HTR-8/SVneo (cell line): Measurements from ENCODE around the gene TSNAXIP1.
"Not testable (repeated sequence)": the region's sequence is repeated elsewhere in the genome, so short reads cannot be mapped to it uniquely, and the experiment has no call there.

Experiments
- DNase-seq: peaks from one replicate; pipeline ENCODE4 v3.0.0; 2011; ENCODE audit warnings: low spot score, mixed read lengths; ENCODE audit not compliant: insufficient read length
- FAIRE-seq: peaks from 2 replicates; lab custom pipeline; 2011; peaks lifted over from hg19 to GRCh38; lab: Jason Lieb, UNC

The TSNAXIP1 gene

DNA sequence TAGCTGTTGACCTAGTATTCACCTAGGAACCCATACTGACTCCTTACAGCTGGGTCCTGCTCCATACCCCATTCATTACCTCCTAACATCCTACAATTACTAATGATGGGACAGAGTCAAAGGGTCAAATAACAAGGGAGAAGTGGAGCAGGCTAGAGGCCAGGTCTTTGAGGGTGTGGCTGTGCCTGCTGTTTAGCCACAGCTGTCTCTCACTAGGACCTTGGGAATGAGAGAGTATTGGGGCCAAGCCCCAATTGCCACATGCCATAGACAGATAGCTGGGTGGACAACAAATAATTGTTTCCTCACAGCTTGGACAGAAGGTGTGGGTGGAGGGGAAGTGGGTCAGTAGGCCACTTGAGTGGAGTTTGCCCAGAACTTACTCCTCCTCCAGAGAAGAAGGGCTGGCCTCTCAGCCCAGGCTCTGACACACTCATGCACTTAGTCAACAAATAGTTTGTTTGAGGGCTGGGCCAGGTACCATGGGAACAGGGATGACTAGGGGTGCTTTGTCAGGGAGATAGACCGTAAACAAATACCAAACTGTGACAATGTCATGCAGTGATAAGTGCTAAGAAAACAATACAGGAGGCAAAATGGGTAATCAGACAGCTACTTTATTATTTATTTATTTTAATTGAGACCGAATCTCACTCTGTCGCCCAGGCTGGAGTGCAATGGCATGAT is 51.0 kb downstream of the TSNAXIP1 start:
- DNase-seq (peak; percentile 78), FAIRE-seq (peak; percentile 83)

GRCh38 chr16:67858500-67858899 is 51.8 kb downstream of the TSNAXIP1 start:
- no peak for DNase-seq
- no peak for FAIRE-seq

DNA sequence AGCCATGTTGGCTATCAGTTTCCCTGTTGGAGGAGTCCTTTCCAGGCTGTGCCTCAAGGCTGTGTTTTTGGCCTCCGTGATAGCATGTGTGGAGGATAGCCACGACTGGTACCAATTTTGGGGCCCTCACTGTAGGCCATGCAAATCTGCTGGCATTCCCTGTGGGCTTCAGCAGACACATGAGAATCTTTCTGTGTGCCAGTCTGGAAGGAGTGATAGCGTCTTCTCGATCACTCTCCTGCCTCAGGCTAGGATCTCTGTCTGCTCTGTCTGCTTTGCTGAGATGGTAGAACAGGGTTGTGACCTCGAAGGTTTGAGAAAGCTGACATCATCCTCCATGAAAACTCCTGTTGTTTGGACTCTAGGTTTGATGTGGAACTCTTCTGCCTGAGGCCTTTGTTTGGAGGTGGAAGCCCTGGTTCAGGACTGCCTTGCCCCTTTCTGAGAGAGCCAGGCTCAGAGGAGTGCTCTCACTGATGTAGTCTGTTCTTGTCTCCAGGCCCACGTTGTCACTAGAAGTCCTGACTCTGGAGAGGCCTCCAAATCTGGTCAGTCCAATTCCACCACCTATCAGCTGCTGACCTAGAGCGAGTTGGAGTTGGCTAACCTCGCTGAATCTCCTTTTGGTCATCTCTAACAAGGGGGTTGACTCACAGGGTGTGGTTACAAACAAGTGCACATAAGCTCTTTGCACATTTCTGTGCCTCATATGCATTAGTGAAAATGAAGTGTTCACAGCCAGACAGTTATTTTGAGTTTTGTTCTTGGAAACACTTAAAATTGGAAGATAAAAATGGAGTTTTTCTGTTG is 54.1 kb downstream of the TSNAXIP1 start:
- DNase-seq = no peak
- no peak for FAIRE-seq

DNA sequence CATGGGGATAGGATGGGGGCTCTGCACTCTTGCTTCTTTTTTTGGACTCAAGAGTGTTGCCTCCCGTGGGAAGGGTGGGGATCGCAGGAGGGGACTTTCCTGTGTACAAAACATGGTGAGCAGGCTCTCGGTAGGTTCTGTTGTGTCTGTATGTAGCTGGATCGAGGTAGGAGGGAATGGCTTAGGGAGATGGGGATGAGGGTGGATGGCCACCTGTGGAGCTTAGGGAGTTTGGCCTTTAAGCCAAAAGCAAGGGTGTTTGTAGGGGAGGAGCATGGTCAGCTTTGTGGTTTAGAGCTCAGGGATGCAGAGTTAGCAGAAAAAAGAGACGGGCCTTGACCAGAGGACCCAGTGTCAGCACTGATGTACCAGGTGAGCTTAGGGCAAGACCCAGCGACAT is 55.2 kb downstream of the TSNAXIP1 start:
- DNase-seq (no peak), FAIRE-seq (no peak)

DNA sequence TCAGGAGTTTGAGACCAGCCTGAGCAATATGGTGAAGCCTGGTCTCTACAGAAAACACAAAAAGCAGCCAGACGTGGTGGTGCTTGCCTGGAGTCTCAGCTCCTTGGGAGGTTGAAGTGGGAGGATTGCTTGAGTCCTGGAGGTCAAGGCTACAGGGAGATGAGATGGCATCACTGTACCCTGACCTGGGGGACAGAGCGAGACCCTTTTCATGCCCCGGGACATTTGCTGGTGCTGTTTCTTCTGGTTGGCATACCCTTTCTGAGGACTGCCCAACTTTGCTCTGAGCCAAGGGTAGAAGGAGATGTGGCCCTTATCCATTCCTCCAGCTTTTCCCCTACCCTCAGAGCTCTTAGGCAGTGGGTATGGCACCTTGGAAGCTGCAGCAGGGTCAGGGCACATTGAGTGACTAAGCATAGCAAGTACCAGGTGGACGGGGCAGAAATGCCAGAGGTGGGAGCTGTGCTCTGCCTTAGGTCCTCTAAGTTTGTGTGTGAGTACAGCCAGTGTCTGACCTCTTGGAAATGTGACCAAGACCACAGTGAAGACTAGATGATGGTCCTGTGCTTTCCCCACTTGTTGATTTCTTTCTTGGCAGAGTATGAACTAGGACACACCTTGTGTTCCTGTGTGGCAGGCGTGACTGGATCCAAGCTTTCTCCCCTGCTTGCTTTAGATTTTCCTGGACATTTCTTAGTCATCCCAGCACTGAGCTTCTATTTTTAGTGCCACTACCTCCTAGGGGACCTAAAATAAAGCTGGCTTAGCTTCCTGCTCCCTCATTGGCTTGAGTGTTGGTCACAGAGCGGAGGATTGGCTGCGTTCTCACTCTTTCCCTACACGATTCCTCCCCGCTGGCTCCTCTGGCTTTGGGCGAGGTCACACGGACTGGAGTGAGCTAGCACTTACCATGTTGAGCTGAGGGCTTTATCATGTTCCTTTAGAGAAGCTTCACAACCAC is 56.2 kb downstream of the TSNAXIP1 start:
- FAIRE-seq (no peak), DNase-seq (no peak)

GRCh38 chr16:67864044-67864443 is 57.4 kb downstream of the TSNAXIP1 start:
- DNase-seq, FAIRE-seq: not testable (repeated sequence)

GRCh38 chr16:67864594-67864993 is 57.9 kb downstream of the TSNAXIP1 start:
- no peak for DNase-seq

DNA sequence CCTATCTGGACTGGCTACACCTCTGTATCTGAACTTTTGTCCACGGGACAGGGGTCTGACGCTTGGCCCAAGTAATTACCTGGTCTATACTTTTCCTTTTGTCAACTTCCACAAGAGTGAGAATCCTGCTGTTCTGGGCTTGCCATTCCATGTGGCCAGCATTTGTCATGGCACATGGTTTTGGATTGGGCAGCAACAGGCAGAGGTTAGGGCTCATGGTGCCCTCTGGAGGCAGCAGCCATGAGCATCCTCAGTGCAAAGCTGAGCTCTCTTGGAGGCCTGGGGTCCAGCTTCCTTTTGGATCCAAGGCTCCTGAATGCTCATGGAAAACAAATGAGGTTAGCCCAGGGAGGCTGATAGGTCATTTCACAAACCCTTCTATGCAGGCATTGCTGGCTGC is 58.6 kb downstream of the TSNAXIP1 start:
- DNase-seq (peak; percentile 53), FAIRE-seq (no peak)

More at GRCh38 chr16:67864594-67864993, 57.9 kb downstream of the TSNAXIP1 start:
- FAIRE-seq = no peak

- FAIRE-seq (no peak), DNase-seq (no peak)
These were observed 61.6 kb downstream of the TSNAXIP1 start for GRCh38 chr16:67868290-67868689.

GRCh38 chr16:67869653-67870052 is 63.0 kb downstream of the TSNAXIP1 start:
- DNase-seq (no peak), FAIRE-seq (no peak)

DNA sequence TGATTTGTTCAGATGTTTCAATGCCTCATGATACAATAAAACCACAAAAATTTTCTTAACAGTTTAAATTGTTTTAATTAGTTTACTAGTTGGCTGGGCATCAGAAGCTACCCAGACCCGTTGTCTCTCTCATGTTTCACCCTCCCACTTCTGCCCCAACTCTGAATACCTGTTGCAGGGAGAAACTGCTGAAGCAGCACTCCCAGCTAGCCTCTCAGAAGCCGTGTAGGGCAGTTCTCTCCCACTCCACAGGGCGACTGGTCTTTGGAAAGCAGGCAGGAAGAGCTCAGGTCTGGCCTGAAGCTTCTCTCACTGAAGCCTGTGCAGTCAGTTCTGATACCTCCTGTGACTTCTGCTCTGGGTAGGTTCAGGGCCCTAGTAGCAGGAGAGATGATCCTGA is 64.6 kb downstream of the TSNAXIP1 start:
- FAIRE-seq (no peak), DNase-seq (no peak)

GRCh38 chr16:67872131-67872630 is 65.5 kb downstream of the TSNAXIP1 start:
- DNase-seq = no peak
- FAIRE-seq = no peak

DNA sequence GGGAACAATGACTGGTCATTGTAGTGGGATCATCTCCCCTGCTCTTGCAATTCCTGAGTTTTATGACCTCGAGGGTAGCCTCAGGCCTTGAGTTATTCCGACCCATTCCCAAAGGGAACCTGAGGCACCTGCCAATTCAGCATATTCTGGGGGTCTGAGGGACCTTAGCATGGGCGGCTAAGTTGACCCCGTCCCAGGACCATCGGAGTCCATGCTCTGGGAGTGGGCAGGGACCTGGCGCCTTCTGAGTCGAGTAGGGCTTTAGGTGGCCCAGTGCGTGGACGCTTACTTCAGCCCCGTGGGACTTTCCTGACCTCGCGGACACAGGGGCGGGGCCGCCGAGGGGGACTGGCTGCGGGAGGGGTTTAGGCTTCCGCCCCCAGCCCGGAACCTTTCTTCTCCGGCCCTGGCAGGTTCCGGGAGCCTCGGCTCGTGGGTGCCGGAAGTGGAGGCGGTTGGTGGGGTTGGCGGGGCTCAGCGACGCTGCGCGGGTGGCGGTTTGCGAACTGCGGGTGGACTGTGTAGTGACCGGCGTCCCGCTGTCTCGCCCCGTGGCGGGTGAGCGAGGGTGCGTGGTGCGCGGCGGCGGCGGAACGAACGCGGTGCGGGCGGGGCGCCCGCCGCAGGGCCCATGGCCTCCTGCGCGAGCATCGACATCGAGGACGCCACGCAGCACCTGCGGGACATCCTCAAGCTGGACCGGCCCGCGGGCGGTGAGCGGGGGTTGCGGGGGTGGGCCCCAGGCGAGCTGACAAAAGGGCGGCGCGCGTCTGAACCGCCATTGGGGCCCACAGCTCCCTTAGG is 66.1 kb downstream of the TSNAXIP1 start, which contains the start of gene EDC4:
Gene EDC4, plus strand, starts transcription at position 422 of the 804 bp plus-strand sequence. Its CDS starts 210 bp downstream, at position 632.
- FAIRE-seq (peak; percentile 59), DNase-seq (peak; percentile 86)

- DNase-seq (no peak), FAIRE-seq (no peak)
These were observed 67.0 kb downstream of the TSNAXIP1 start for GRCh38 chr16:67873435-67874370.

DNA sequence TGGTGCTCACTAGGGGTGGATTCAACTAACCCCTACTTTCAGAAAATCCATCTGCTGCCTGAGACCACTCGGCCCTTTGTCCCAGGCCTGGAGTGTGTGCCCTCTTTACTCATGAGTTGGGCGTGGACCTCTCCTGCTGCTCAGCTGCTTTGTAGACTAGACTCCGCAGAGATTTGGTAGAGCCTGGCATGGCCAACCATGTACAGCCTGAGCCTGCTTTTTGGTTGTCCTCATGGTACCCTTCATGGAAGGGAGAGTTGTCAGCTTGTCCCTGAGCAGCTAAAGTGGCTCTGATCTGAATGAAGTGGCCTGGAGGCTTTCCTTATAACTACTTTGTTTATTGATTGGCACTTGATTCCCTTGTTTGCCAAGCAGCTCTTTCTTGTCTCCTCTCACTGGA is 67.7 kb downstream of the TSNAXIP1 start:
- DNase-seq (no peak), FAIRE-seq (no peak)

DNA sequence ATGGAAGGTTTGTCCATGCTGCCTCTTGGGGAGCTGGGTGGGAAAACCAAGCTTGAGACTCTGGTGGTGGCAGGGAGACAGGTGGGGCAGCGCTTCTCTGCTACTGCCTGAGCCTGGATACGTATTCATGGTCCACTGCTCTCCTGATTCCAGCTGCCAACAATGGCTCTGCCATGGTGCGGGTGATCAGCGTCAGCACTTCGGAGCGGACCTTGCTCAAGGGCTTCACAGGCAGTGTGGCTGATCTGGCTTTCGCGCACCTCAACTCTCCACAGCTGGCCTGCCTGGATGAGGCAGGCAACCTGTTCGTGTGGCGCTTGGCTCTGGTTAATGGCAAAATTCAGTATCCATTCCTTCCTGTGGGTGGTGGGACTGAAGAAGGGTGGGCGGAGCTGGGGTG is 70.4 kb downstream of the TSNAXIP1 start:
- no peak for DNase-seq
- FAIRE-seq = no peak
